K562 (cell line): Measurements from ENCODE around the gene STK33.

ENCODE experiments used
- FOXK2 ChIP-seq, 2 experiments: fragments of 450-650 bp; IDR thresholded peaks in 1 of 2; conservative IDR thresholded peaks in 1 of 2; 2 replicates each; pipeline ENCODE4 v1.6.1; 2016; ENCODE audit warnings: low read depth in 2 of 2, mild to moderate bottlenecking in 1 of 2
- KLF16 ChIP-seq: IDR thresholded peaks from 2 replicates; pipeline ENCODE4 v1.6.1; 2016; ENCODE audit warnings: antibody characterized with exemption
- PML ChIP-seq: IDR thresholded peaks from 2 replicates; pipeline ENCODE4 v1.6.1; 2012; ENCODE audit warnings: low read length, inconsistent platforms
- POLR2A ChIP-seq: fragments of 450-650 bp; conservative IDR thresholded peaks from 2 replicates; pipeline ENCODE4 v1.6.1; 2016
- ZNF431 ChIP-seq: sonication (generic); formaldehyde crosslinking; IDR thresholded peaks from 2 replicates; pipeline ENCODE4 v1.8.0; 2022; ENCODE audit warnings: mild to moderate bottlenecking, missing genetic modification reagents
- ZNF77 ChIP-seq: fragments of 250-450 bp; sonication (Bioruptor Pico); IDR thresholded peaks from 2 replicates; pipeline ENCODE4 v1.5.0; 2020

DNA sequence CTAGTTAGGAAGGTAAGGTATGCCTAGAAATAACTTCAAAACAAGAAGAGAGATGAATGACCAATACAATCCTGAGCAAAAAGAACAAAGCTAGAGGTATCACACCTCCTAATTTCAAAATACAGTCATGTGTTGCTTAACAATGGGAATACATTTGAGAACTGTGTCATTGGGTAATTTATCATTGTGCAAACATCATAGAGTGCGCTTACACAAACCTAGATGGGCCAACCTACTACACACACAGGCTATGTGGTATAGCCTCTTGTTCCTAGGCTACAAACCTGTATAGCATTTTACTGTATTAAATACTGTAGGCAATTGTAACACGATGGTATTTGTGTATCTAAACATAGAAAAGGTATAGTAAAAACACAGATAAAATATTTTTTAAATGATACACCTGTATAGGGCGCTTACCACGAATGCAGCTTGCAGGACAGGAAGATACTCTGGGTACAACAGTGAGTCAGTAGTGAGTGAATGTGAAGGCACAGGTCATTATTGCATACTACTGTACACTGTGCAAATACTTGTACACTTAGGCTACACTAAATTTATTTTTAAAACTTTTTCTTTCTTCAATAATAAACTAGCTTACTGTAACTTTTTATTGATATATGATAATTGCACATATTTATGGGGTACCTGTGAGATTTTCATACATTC lies 48.2 kb downstream of the STK33 start:
- TF ChIP-seq KLF16 (no peak), ZNF77 (no peak), PML (no peak), POLR2A (no peak), FOXK2 (conservative IDR thresholded peaks at IDR 0.05 in 1 of 2, IDR thresholded peaks at IDR 0.05 in 1 of 2; ENCODE audit: low read depth in 2 of 2) (no peak), ZNF431 (no peak)
